ENCODE measurements around the gene NUP35.

DNA sequence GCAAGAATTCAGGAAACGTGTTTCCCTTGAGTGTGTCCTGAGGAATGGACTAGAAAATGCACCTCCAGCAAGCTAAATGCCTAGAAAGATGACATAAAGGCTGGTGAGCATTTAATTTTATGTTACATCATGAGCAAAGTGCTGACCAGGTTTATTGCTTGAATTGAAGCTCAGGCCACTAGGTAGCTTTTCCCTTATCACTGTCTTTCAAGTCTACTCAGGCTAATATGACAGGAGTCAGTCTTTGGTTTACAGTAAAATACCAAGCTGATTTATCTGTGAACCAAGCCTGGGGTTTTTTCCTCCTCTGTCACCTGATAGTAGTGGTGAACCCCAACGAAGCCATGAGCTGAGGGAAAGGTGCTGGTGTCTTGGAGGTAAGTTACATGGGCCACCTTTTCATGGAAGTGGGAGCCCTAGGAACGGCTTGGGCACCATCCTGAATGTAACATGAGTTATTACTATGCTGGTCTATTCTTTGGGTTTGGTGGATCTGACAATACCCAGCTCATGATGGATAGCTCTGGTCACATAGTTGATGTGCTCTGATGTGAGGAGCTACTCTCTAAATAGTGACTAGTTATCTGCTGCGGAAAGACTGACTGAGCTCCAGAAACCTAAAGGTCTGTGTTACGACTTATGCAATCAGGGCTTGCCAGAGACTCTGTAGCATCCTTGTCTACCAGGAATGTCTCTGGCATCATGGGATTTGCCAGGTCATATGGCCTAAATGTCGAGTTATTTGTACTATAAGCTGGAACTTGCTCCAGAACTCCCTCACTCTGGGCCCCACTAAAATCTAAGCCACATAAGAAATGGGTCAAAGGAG is 39.8 kb downstream of the NUP35 start:
- no peak for TF ChIP-seq POLR2A (IDR thresholded peaks at IDR 0.05)
- TF ChIP-seq, protein P1, sequence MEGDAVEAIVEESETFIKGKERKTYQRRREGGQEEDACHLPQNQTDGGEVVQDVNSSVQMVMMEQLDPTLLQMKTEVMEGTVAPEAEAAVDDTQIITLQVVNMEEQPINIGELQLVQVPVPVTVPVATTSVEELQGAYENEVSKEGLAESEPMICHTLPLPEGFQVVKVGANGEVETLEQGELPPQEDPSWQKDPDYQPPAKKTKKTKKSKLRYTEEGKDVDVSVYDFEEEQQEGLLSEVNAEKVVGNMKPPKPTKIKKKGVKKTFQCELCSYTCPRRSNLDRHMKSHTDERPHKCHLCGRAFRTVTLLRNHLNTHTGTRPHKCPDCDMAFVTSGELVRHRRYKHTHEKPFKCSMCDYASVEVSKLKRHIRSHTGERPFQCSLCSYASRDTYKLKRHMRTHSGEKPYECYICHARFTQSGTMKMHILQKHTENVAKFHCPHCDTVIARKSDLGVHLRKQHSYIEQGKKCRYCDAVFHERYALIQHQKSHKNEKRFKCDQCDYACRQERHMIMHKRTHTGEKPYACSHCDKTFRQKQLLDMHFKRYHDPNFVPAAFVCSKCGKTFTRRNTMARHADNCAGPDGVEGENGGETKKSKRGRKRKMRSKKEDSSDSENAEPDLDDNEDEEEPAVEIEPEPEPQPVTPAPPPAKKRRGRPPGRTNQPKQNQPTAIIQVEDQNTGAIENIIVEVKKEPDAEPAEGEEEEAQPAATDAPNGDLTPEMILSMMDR (IDR thresholded peaks at IDR 0.05): no peak

Data from Peyer's patch (tissue), 4 donors.